Lower leg skin (tissue), 4 donors: ENCODE data around the gene CXCL12. TPM values are rescaled to one million over a fixed set of nuclear protein-coding genes. Genes with fewer than 3 reads are reported as not detected.

Experiments used
- DNase-seq, 2 donors: peaks; one replicate each; pipeline ENCODE4 v3.0.0-alpha.2; 2019; ENCODE audit warnings: low spot score in 2 of 2
- H3K4me3 ChIP-seq: fragments of 200-600 bp; sonication (generic); 2 replicates; pipeline ENCODE4 v1.5.1; 2017; ENCODE audit warnings: mild to moderate bottlenecking, low read depth; ENCODE audit not compliant: poor library complexity, severe bottlenecking
- POLR2A ChIP-seq, 2 donors: fragments of 450-650 bp; IDR thresholded peaks; one replicate each; pipeline ENCODE4 v1.6.1; 2016 to 2017; ENCODE audit warnings: antibody characterized with exemption in 2 of 2, mild to moderate bottlenecking in 1 of 2, moderate library complexity in 1 of 2
- WGBS, 2 donors: methylation state at CpG; one replicate each; pipeline ENCODE4 v1.1.5; 2018; 5-methylcytosine and 5-hydroxymethylcytosine counted together
- intact Hi-C: fragments of 100-400 bp; cut with DNase I; formaldehyde crosslinking; loops from one replicate; pipeline ENCODE4 v1.15.0; 2023; ENCODE audit warnings: low total_unique reads
- total RNA-seq, 4 donors: library from RNA; depleted of rRNA; stranded (reverse); fragments of >200 nt; gene quantifications; one replicate each; pipeline ENCODE4 v1.1.0, GENCODE V29; 2016
- TF ChIP-seq, protein P1 (sequence below), 3 donors: fragments of 450-650 bp; IDR thresholded peaks; one replicate each; pipeline ENCODE4 v1.5.1; 2016; ENCODE audit warnings: antibody characterized with exemption in 3 of 3, mild to moderate bottlenecking in 3 of 3, moderate library complexity in 2 of 3

Gene CXCL12
- total RNA-seq, 4 donors from 2014 or later: 4.9 to 36.2 (median 21.1) TPM

DNA sequence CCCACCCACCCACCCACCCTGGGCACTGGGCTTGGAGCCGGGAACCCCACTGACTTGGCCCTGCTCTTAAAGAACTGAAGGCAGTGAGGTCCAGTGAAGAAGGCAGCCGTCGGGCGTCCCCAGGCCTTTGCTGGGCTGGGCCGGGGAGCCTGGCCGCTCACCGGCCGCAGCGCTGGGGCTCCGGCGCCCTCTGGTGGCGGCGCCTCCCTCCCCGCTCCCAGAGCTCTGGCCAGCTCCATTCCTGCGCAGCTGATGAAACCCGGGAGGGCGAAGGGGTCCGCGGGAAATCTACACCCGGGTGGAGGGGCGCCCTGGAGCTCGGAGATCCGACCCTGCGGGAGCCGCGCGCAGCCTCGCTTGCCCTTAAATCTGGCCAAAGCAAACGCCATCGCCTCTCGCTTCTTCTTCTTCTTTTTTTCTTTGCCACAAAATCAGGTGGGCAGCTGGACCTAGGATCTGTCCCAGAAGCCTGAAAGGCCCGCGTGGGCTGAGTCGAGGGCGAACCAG is 1.7 kb upstream of the CXCL12 start:
- intact Hi-C loops: loop anchor here (5.0 kb wide), 1 partner anchor 476 kb away; no protein-coding TSS in a partner anchor
- H3K4me3 ChIP-seq: no peak overlapping the region
- WGBS, 2 donors: 2 to 4% methylated on average over 20 to 35 of the region's 35 CpGs
- DNase-seq: peak in 1 of 2 donors; percentile 93
- TF ChIP-seq, protein P1, sequence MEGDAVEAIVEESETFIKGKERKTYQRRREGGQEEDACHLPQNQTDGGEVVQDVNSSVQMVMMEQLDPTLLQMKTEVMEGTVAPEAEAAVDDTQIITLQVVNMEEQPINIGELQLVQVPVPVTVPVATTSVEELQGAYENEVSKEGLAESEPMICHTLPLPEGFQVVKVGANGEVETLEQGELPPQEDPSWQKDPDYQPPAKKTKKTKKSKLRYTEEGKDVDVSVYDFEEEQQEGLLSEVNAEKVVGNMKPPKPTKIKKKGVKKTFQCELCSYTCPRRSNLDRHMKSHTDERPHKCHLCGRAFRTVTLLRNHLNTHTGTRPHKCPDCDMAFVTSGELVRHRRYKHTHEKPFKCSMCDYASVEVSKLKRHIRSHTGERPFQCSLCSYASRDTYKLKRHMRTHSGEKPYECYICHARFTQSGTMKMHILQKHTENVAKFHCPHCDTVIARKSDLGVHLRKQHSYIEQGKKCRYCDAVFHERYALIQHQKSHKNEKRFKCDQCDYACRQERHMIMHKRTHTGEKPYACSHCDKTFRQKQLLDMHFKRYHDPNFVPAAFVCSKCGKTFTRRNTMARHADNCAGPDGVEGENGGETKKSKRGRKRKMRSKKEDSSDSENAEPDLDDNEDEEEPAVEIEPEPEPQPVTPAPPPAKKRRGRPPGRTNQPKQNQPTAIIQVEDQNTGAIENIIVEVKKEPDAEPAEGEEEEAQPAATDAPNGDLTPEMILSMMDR (IDR thresholded peaks at IDR 0.05): peak in 1 of 3 donors; percentile 53
- no peak for TF ChIP-seq POLR2A (IDR thresholded peaks at IDR 0.05)

DNA sequence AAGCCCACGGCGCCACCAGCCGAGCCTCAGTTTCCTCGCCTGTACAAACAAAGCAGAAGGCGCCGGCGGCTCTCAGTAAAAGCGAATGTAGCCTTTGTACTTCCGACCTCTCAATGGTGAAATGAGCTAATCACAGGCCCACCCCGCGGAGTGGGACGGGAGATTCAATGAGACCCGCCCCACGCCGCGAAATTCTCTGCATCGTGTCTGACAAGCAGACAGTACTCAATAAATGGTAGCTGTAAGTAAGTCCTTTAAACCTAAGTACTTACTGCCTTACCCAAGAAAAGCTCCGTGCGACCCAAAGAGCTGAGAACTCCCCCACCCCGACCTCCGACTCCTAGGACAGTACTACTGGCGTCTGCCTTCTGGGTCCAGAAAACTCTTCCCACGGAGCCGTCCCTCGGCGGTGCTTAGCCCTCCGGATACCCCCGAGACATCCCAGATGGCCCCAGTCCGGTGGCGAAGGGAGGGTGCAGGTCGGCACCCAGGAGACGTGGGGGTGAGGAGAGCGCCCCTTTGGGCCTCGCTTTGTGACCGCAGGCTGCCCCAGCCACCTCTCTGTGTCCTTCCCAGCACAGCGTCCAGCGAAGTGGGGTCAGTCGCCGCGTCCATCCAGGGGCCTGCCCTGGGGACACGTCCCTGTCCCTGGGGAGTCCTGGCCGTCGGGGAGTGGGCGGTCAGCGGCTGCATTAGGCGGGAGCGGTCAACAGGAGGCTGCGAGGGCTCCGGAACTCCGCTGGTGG is 972 bp upstream of the CXCL12 start:
- H3K4me3 ChIP-seq: no peak overlapping the region
- intact Hi-C loops: loop anchor here (5.0 kb wide), 1 partner anchor 476 kb away; no protein-coding TSS in a partner anchor
- WGBS, 2 donors: 29 to 34% methylated on average over 41 to 49 of the region's 50 CpGs
- peak in 1 of 2 donors; percentile 86 for DNase-seq
- TF ChIP-seq POLR2A (IDR thresholded peaks at IDR 0.05): no peak
- TF ChIP-seq, protein P1 (IDR thresholded peaks at IDR 0.05): no peak

DNA sequence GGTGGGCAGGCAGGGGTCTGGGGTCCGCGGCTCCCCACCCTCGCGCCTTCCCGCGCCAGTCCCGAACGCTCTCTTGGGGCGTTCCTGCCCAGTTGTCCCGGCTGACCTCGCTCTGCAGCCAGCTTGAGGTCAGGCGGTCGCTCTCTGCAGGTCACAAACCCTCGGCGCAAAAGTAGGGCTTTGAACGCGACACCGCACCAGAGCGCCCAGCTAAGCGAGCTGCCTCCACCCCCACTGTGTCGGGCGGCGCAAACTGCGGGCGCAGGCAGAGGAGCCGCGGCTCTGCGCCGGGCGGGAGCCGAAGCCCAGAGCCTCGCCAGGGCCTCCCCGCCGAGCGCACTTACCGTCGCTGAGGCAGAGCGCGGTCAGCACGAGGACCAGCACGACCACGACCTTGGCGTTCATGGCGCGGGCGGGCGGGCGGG is 284 bp downstream of the CXCL12 start:
- intact Hi-C loops: loop anchor here (5.0 kb wide), 1 partner anchor 478 kb away; no protein-coding TSS in a partner anchor
- 0 to 1% methylated on average over 34 to 37 of the region's 48 CpGs for WGBS, 2 donors
- no peak for TF ChIP-seq POLR2A (IDR thresholded peaks at IDR 0.05)
- TF ChIP-seq, protein P1 (IDR thresholded peaks at IDR 0.05): no peak
- DNase-seq: peak in 1 of 2 donors; percentile 6
- peak overlapping the region; percentile 40 for H3K4me3 ChIP-seq

DNA sequence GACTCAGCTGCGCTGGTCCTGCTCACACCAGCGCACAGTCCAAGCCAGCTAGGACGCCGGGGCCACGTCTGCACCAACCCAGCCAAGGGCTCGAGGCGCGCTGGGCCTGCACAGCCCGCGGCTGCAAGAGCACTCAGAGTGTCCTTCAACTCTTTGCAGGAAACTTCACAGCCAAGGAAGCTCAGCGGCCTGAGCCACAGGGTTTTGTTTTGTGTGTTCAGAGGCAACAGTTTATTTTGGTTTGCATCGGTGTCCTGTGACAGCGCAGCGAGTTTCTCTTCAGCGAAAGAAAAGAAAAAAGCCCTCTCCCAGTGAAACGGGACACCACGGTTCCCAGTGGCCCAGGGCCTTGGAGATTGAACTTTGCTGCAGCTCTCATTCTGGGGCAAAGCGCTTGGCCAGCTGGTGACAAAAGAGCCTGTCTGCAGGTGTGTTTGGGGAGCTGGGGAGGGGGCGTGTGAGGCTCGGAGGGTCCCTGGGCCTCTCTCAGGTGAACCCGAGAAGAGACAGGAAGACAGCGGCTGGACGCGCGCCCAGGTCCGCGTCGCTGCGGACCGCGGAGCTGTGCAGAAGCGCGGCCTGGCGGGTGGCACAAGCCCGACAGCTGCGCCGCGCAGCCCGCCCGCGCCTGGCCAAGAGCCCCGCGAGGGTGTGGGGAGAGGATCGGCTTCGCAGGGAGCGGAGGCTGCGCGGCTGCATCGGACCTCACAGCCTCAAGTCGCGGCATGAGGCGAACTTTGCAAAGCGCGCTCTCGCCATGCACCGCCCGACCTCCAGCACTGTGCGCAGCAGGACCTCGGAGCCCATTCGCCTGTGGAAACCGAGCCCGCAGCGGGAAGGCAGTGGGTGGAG is 922 bp downstream of the CXCL12 start:
- H3K4me3 ChIP-seq: peak overlapping the region; percentile 40
- TF ChIP-seq, protein P1 (IDR thresholded peaks at IDR 0.05): no peak
- no peak for TF ChIP-seq POLR2A (IDR thresholded peaks at IDR 0.05)
- 2 to 3% methylated on average over 13 to 27 of the region's 63 CpGs for WGBS, 2 donors
- intact Hi-C loops: no loop called here
- peak in 1 of 2 donors; percentile 85 for DNase-seq

DNA sequence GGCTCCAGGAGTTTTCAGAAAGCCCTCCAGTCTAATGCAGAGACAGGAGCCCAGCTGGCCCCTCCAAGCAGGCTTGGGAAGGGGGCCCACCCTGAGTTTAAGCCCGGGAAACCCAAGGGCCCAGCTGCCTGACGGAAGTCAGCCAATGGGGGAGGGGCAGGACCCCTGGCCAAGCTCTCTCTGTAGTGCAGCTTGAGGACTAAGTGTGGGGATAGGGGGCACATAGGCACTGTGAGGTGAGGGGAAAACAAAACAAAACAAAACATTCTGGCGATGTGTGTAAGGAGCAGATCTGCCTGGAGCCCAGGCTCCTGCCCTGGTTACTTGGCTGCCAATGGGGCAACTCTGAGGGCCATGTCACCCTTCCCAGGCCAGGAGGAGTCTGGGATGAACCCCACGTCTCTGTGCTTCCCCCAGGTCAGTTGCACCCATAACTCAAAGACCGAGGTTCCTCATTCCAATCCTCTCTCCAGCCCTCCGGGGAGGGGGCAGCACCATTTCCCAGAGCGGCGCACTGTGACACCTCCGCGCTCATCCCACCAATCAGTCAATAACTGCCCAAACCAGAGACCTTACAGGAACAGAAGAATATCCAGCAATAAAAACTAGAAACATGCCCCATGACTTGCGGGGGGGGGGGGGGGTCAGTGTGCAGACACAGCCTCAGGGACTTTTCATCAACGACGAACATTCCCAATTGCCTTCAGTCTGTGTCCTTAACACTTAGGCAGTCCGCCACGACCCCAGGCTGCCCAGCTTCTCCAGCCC is 1.7 kb downstream of the CXCL12 start:
- TF ChIP-seq POLR2A (IDR thresholded peaks at IDR 0.05): no peak
- TF ChIP-seq, protein P1 (IDR thresholded peaks at IDR 0.05): no peak
- intact Hi-C loops: no loop called here
- WGBS, 2 donors: 38% methylated on average over 13 to 15 of the region's 15 CpGs
- H3K4me3 ChIP-seq: no peak overlapping the region
- peak in 1 of 2 donors; percentile 80 for DNase-seq
